Hepatocyte (in vitro differentiated cells): Measurements from ENCODE around the gene CCR9.

Experiments used
- EZH2 ChIP-seq: fragments of 200-600 bp; sonication (generic); IDR thresholded peaks from 2 replicates; pipeline ENCODE4 v1.6.1; 2016; ENCODE audit warnings: antibody characterized with exemption, mild to moderate bottlenecking, borderline replicate concordance
- EZH2phosphoT487 ChIP-seq: fragments of 200-600 bp; sonication (generic); IDR thresholded peaks from one replicate; pipeline ENCODE4 v1.6.1; 2018; ENCODE audit warnings: antibody characterized with exemption, mild to moderate bottlenecking, low read depth, moderate library complexity; ENCODE audit not compliant: unreplicated experiment, severe bottlenecking
- TF ChIP-seq, protein P1 (sequence below): fragments of 200-600 bp; sonication (generic); IDR thresholded peaks from 2 replicates; pipeline ENCODE4 v1.5.1; 2016; ENCODE audit warnings: antibody characterized with exemption, mild to moderate bottlenecking; ENCODE audit not compliant: poor library complexity

DNA sequence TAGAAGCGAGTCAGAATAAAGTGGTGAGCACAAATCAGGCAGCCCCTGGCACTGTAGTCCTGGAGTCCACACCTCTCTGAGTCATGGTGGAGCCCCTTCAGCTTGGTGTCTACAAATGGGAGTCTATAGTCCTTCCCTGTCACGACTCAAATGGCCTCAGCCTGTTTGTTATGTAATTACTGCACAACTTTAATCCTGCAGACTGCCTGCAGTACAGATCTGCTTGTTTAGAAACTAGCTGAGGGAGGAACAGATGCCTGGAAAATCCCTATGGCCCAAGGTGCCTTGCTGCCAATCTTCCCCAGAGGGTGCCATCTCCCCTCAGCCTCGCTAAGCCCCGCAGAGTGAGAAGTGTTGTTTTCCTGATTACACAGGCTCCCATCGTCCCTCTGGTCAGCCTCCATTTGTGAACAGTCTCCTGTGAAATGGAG lies 53.0 kb downstream of the CCR9 start:
- TF ChIP-seq, protein P1, sequence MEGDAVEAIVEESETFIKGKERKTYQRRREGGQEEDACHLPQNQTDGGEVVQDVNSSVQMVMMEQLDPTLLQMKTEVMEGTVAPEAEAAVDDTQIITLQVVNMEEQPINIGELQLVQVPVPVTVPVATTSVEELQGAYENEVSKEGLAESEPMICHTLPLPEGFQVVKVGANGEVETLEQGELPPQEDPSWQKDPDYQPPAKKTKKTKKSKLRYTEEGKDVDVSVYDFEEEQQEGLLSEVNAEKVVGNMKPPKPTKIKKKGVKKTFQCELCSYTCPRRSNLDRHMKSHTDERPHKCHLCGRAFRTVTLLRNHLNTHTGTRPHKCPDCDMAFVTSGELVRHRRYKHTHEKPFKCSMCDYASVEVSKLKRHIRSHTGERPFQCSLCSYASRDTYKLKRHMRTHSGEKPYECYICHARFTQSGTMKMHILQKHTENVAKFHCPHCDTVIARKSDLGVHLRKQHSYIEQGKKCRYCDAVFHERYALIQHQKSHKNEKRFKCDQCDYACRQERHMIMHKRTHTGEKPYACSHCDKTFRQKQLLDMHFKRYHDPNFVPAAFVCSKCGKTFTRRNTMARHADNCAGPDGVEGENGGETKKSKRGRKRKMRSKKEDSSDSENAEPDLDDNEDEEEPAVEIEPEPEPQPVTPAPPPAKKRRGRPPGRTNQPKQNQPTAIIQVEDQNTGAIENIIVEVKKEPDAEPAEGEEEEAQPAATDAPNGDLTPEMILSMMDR: no peak
- TF ChIP-seq EZH2phosphoT487: no peak
- no peak for TF ChIP-seq EZH2
